Adrenal gland (tissue), 5 donors: ENCODE results near the gene MAGI2.

Experiments
- CTCF ChIP-seq, 6 experiments: fragments of 450-650 bp in 4 of 6; fragments of 200-600 bp in 2 of 6; sonication (generic) in 1 of 6; IDR thresholded peaks; 1 replicate in 5 of 6; 2 replicates in 1 of 6; pipeline versions ENCODE4 v1.5.1 to v1.8.0; 2016 to 2021; ENCODE audit warnings: antibody characterized with exemption in 6 of 6, mild to moderate bottlenecking in 2 of 6, moderate library complexity in 1 of 6
- POLR2A ChIP-seq, 2 donors: fragments of 450-650 bp; IDR thresholded peaks; one replicate each; pipeline ENCODE4 v1.6.1; 2017; ENCODE audit warnings: antibody characterized with exemption in 2 of 2, mild to moderate bottlenecking in 2 of 2, moderate library complexity in 1 of 2
- donor health status: DM: no; HTN: no; CAD: no.

DNA sequence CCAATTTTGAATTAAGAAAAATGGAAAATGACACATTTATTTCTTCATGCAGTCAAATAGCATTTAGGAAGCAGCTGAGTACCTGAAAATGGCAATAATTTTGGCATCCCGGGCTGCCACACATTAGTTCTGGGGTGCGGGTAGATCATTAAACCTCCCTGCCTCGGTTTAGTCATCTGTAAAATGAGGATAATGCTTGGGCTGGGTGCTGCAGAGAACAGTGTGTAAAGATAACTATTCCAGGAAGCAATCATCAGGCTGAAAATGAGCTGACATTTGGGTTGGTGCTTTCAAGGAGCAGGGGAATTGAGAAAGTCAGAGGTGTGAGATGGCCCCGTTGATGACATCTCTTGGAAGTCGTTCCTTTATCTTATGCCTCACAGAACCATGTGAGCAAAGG lies 887.7 kb downstream of the MAGI2 start:
- no peak for TF ChIP-seq CTCF (IDR thresholded peaks at IDR 0.05)
- TF ChIP-seq POLR2A (IDR thresholded peaks at IDR 0.05), result no peak
